ENCODE measurements around the gene SEMA6B. TPM values are rescaled to one million over a fixed set of nuclear protein-coding genes. Genes with fewer than 3 reads are reported as not detected.
"Not testable (repeated sequence)": the region's sequence is repeated elsewhere in the genome, so short reads cannot be mapped to it uniquely, and the experiment has no call there.

Gene SEMA6B
- total RNA-seq, 2 donors from 2014 or later: 13.7 to 19.4 TPM

GRCh38 chr19:4537953-4538600 is 21.4 kb downstream of the SEMA6B start:
- no peak for DNase-seq (ENCODE audit: low spot score)
- intact Hi-C loops (cut with DNase I): no loop called here

- no peak for DNase-seq (ENCODE audit: low spot score)
- intact Hi-C loops (cut with DNase I): no loop called here
Measured at GRCh38 chr19:4536798-4537197, 22.7 kb downstream of the SEMA6B start.

DNA sequence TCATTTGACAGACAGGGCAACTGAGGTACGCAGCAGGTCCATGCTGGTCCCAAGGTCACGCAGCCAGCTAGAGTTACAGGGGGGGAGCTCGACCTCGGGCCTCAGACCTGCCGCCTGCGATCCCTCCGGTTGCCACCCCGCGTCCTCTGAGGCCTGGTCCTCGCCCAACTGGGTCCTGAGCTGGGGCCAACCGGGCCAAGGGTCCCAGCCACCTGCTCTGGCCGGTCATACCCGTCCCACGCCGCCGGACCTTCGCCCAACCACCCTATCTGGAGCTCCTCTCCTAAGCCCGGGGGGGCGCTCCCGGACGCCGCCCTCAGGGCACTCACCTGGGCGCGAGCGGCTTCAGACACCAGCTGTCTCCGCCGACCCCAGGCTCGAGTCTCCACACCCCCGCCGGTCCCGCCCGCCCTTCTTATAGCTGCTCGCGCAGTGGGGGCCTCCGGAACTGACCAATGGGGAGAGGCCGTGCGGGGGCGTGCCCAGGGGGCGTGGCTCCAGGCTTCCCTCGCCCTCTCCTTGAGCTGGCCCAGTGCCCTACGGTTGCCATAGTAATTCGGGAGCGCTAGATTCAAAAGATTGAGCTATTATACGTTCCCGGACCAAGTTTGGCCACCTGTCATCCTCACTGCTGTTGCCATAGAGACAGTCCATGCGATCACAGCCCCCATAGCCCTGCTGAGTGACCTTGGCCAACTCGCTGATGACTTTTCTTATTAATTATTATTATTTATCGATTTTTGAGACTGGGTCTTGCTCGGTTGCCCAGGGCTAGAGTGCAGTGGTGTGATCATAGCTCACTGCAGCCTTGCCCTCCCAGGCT is 24.4 kb downstream of the SEMA6B start, which contains the start of gene PLIN5:
Gene PLIN5 (minus strand): TSS at position 389 of the 823 bp plus-strand sequence. CDS start 1,150 bp downstream, outside the sequence.
- no peak for DNase-seq (ENCODE audit: low spot score)
- intact Hi-C loops (cut with DNase I): no loop called here

GRCh38 chr19:4533835-4534424 is 25.6 kb downstream of the SEMA6B start:
- intact Hi-C loops (cut with DNase I): loop anchor here in 1 of 2 donors (1.0 kb wide), 1 partner anchor 74 kb away; no protein-coding TSS in a partner anchor
- no peak for DNase-seq (ENCODE audit: low spot score)

- DNase-seq (ENCODE audit: low spot score): no peak
- intact Hi-C loops (cut with DNase I): loop anchor here in 1 of 2 donors (1.0 kb wide), 1 partner anchor 73 kb away; no protein-coding TSS in a partner anchor
Measured at GRCh38 chr19:4533334-4533733, 26.1 kb downstream of the SEMA6B start.

GRCh38 chr19:4531562-4532165 is 27.8 kb downstream of the SEMA6B start:
- DNase-seq (ENCODE audit: low spot score): no peak
- intact Hi-C loops (cut with DNase I): no loop called here

- intact Hi-C loops (cut with DNase I): loop anchor here (1.0 to 10.0 kb wide), 2 partner anchors 26 to 265 kb away; no protein-coding TSS in a partner anchor
- DNase-seq (ENCODE audit: low spot score): no peak
Measured at GRCh38 chr19:4529924-4530522, 29.5 kb downstream of the SEMA6B start.

GRCh38 chr19:4528843-4529242 is 30.6 kb downstream of the SEMA6B start:
- no peak for DNase-seq (ENCODE audit: low spot score)
- intact Hi-C loops (cut with DNase I): loop anchor here in 1 of 2 donors (10.0 kb wide), 1 partner anchor 264 kb away; no protein-coding TSS in a partner anchor

DNA sequence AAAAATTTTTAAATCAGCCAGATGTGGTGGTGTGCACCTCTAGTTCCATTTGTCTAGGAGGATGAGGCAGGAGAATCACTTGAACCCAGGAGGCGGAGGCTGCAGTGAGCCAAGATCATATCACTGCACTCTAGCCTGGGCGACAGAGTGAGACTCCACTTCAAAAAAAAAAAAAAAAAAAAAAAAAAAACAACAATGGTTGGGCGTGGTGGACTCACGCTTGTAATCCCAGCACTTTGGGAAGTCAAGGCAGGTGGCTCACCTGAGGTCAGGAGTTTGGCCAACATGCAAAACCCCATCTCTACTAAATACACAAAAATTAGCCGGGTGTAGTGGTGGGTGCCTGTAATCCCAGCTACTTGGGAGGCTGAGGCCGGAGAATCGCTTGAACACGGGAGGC is 32.1 kb downstream of the SEMA6B start:
- DNase-seq (ENCODE audit: low spot score): not testable (repeated sequence)
- intact Hi-C loops (cut with DNase I): loop anchor here in 1 of 2 donors (10.0 kb wide), 1 partner anchor 263 kb away; no protein-coding TSS in a partner anchor

DNA sequence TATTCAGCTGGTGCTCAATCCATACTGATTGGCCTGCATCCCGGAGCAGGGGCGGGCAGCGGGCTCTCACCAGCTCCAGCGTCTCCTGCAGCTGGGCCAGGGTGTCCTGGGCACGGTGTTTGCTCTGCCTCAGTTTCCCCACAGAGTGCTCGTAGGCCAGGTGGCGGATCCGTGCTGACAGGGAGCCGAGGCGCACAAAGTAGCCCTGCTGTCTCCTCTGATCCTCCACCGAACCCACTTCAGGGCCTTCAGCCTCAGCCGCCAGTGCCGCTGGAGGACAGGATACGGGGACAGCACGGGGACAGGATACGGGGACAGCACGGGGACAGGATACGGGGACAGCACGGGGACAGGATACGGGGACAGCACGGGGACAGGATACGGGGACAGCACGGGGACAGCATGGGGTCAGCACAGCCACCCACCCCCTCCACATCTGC is 33.9 kb downstream of the SEMA6B start:
- intact Hi-C loops (cut with DNase I): loop anchor here in 1 of 2 donors (10.0 kb wide), 1 partner anchor 261 kb away; no protein-coding TSS in a partner anchor
- no peak for DNase-seq (ENCODE audit: low spot score)

DNA sequence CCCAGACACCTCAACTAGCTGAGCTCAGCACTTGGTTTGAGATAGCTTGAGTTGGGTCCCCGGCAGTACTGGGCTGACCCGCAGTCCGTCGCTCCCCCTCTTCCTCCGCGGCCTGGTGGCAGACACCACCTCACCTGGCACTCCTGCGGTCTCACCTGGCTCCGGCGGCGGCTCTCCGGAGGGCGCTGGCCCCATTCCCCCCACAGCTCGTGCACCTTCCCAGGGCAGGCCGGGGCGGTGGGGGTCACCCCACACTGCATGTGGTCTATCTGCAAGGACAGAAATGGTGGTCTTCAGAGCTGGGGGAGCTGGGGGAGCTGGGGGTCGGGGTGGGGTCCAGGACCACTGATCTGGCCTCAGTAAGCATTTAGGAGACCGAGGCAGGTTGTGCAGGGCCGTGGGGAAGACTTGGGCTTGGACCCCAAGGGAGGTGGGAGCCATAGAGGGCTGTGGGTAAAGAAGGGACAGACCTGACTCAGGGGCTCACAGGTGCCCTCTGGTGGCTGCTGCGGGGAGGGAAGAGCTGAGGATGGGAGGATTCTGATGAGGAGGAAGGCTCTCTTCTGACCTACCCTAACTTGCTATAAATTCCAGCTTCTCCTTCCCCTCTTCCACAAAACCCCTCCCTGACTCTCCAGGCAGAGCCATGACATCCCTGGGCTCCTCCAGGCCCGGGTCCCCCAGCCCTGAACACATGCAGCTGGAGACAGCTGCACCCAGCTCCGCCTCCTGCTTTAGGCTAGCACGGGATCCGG is 34.5 kb downstream of the SEMA6B start:
- intact Hi-C loops (cut with DNase I): loop anchor here (5.0 to 10.0 kb wide), 2 partner anchors 258 to 260 kb away; no protein-coding TSS in a partner anchor
- no peak for DNase-seq (ENCODE audit: low spot score)

GRCh38 chr19:4523306-4524110 is 36.0 kb downstream of the SEMA6B start:
- intact Hi-C loops (cut with DNase I): loop anchor here (5.0 to 10.0 kb wide), 2 partner anchors 256 to 259 kb away; no protein-coding TSS in a partner anchor
- DNase-seq (ENCODE audit: low spot score): no peak

DNA sequence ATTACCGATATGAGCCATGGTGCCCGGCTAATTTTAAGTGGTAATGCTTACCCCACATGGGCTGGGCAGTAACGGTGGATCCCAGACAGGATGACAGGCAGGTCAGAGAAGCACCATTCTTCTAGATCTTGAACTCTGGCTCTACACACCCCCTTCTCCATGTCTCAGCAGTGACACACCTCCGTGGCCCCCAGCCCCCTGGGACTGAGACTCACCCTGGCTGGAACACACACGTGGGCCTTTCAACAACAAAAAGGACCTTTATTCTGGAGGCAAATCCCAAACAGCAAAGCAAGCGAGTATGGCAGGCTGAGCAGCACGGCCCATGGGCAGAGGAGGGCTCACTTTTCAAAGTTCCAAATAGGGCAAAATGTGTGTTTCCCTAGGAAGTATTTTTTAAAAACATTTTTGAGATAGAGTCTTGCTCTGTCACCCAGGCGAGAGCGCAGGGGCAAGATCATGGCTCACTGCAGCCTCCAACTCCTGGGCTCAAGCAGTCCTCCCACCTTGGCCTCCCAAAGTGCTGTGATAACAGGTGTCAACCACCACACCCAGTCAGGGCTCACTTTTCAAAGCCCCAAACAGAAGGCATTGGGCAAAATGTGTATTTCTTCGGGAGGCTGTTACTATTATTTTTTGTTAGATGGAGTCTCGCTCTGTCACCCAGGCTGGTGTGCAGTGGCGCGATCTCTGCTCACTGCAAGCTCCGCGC is 37.0 kb downstream of the SEMA6B start:
- no peak for DNase-seq (ENCODE audit: low spot score)
- intact Hi-C loops (cut with DNase I): loop anchor here (5.0 to 10.0 kb wide), 2 partner anchors 255 to 258 kb away; no protein-coding TSS in a partner anchor

DNA sequence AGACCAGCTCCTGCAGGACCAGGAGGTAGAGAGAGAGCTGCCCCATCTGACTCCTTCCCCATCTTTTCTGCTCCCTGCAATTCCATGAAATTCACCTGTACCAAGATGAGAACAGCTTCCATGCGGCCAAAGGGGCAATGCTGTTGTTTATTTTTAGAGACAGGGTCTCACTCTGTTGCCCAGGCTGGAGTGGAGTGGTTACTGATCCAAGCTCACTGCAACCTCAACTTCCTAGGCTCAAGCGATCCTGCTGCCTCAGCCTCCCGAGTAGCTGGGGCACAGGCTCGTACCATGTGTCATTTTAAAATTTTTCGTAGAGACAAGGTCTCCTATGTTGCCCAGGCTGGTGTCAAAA is 37.6 kb downstream of the SEMA6B start:
- intact Hi-C loops (cut with DNase I): loop anchor here (5.0 to 10.0 kb wide), 2 partner anchors 255 to 257 kb away; no protein-coding TSS in a partner anchor
- no peak for DNase-seq (ENCODE audit: low spot score)

- intact Hi-C loops (cut with DNase I): loop anchor here (5.0 to 10.0 kb wide), 2 partner anchors 254 to 257 kb away; no protein-coding TSS in a partner anchor
- DNase-seq (ENCODE audit: low spot score): no peak
Measured at GRCh38 chr19:4521170-4521887, 38.2 kb downstream of the SEMA6B start.

All from posterior vena cava (tissue), 2 donors.